OCI-LY7 (cell line): Measurements from ENCODE around the gene SLC50A1. TPM values are rescaled to one million over a fixed set of nuclear protein-coding genes. Genes with fewer than 3 reads are reported as not detected.

ENCODE experiments used
- BruUV-seq: library from RNA; stranded (reverse); fragments of 400-500 nt; replicated peaks from 2 replicates; lab custom pipeline; 2021; lab: Mats Ljungman, UMichigan
- CTCF ChIA-PET: fragments of 300-600 bp; sonication (Branson Sonifier 250); formaldehyde crosslinking; loops from one replicate; lab custom pipeline; 2022; ENCODE audit warnings: antibody characterized with exemption; ENCODE audit not compliant: unreplicated experiment; lab: Charles Lee
- POLR2A ChIA-PET: fragments of 300-600 bp; sonication (Branson Sonifier 250); formaldehyde crosslinking; loops from one replicate; lab custom pipeline; 2022; ENCODE audit warnings: antibody characterized with exemption; lab: Charles Lee
- DNase-seq: peaks from one replicate; pipeline ENCODE4 v3.0.0-alpha.2; 2015; ENCODE audit warnings: low spot score
- H2AFZ ChIP-seq: fragments of 200-600 bp; sonication (generic), shearing (Covaris generic); 2 replicates; pipeline ENCODE4 v1.6.1; 2014; ENCODE audit warnings: mild to moderate bottlenecking, antibody characterized with exemption, low read length, moderate library complexity
- H3K27ac ChIP-seq: fragments of 200-600 bp; sonication (generic); 2 replicates; pipeline ENCODE4 v1.5.1; 2014; ENCODE audit warnings: mixed run types, low read depth, mild to moderate bottlenecking, moderate library complexity, low read length, inconsistent platforms; ENCODE audit not compliant: poor library complexity, severe bottlenecking
- H3K36me3 ChIP-seq: fragments of 200-600 bp; sonication (generic); 2 replicates; pipeline ENCODE4 v1.6.1; 2014; ENCODE audit warnings: mild to moderate bottlenecking, antibody characterized with exemption, low read length, moderate library complexity, mixed read lengths; ENCODE audit not compliant: insufficient read depth
- H3K4me1 ChIP-seq: fragments of 200-600 bp; sonication (generic); 2 replicates; pipeline ENCODE4 v1.5.1; 2014; ENCODE audit warnings: mild to moderate bottlenecking, low read length; ENCODE audit not compliant: insufficient read depth, poor library complexity, severe bottlenecking
- H3K4me2 ChIP-seq: fragments of 200-600 bp; sonication (generic); 2 replicates; pipeline ENCODE4 v1.6.1; 2014; ENCODE audit warnings: mild to moderate bottlenecking, low read length
- H3K4me3 ChIP-seq: fragments of 200-600 bp; sonication (generic); 2 replicates; pipeline ENCODE4 v1.5.1; 2014; ENCODE audit warnings: mild to moderate bottlenecking, low read depth, low read length; ENCODE audit not compliant: poor library complexity, severe bottlenecking
- H3K79me2 ChIP-seq: fragments of 200-600 bp; sonication (generic); 2 replicates; pipeline ENCODE4 v1.6.1; 2016; ENCODE audit warnings: low read depth, mild to moderate bottlenecking, low read length, moderate library complexity, mixed read lengths; ENCODE audit not compliant: insufficient read depth
- H3K9me2 ChIP-seq: fragments of 200-600 bp; sonication (generic); 2 replicates; pipeline ENCODE4 v1.6.1; 2016; ENCODE audit warnings: mild to moderate bottlenecking, low read length, mixed read lengths; ENCODE audit not compliant: insufficient read depth
- H3K9me3 ChIP-seq: fragments of 200-600 bp; sonication (generic); 2 replicates; pipeline ENCODE4 v1.6.1; 2014; ENCODE audit warnings: mild to moderate bottlenecking, mixed run types, low read length, mixed read lengths
- H4K20me1 ChIP-seq: fragments of 200-600 bp; sonication (generic); 2 replicates; pipeline ENCODE4 v1.6.1; 2014; ENCODE audit warnings: mild to moderate bottlenecking, antibody characterized with exemption, low read length, moderate library complexity, mixed read lengths; ENCODE audit not compliant: insufficient read depth
- EZH2phosphoT487 ChIP-seq: fragments of 200-600 bp; sonication (generic); IDR thresholded peaks from 2 replicates; pipeline ENCODE4 v1.6.1; 2018; ENCODE audit warnings: low read depth, borderline replicate concordance, mild to moderate bottlenecking, mixed run types, antibody characterized with exemption, low read length, moderate library complexity, mixed read lengths
- intact Hi-C: fragments of 100-400 bp; cut with micrococcal nuclease; formaldehyde crosslinking; loops from one replicate; pipeline ENCODE4 v1.10.0; 2022; ENCODE audit not compliant: unreplicated experiment
- total RNA-seq, 2 experiments: library from RNA; depleted of rRNA in 1 of 2; stranded (reverse); fragments of >200 nt in 1 of 2; shearing (Covaris generic) in 1 of 2; gene quantifications; 2 replicates each; pipeline ENCODE4 v1.2.3, GENCODE V29; 2014 to 2022
- TF ChIP-seq, protein P1 (sequence below): fragments of 200-600 bp; sonication (generic); conservative IDR thresholded peaks from 2 replicates; pipeline ENCODE4 v1.5.1; 2014; ENCODE audit warnings: mild to moderate bottlenecking, antibody characterized with exemption, low read length, moderate library complexity, mixed read lengths

Gene SLC50A1
- total RNA-seq, 2 experiments from 2014 or later = 12.3 to 46.1 TPM

DNA sequence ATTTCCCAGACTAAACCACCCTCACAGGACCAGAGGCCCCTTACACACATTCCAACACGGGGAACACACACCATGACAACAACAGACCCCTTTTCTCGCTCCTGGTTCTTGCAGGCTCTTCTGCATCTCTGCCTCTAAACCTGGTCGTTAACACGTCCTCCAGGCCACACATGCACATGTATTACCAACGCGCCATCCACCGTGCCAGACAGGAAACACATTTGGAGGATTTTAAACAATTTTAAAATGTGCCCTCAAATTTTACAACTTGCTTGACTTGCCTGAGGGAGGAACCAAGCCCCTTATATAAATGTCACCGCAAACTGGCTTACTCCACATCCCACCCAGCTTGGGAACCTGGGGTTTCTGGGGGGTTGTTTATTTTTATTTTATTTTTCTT, 24.8 kb upstream of the SLC50A1 start:
- TF ChIP-seq, protein P1, sequence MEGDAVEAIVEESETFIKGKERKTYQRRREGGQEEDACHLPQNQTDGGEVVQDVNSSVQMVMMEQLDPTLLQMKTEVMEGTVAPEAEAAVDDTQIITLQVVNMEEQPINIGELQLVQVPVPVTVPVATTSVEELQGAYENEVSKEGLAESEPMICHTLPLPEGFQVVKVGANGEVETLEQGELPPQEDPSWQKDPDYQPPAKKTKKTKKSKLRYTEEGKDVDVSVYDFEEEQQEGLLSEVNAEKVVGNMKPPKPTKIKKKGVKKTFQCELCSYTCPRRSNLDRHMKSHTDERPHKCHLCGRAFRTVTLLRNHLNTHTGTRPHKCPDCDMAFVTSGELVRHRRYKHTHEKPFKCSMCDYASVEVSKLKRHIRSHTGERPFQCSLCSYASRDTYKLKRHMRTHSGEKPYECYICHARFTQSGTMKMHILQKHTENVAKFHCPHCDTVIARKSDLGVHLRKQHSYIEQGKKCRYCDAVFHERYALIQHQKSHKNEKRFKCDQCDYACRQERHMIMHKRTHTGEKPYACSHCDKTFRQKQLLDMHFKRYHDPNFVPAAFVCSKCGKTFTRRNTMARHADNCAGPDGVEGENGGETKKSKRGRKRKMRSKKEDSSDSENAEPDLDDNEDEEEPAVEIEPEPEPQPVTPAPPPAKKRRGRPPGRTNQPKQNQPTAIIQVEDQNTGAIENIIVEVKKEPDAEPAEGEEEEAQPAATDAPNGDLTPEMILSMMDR = no peak
- no peak for TF ChIP-seq EZH2phosphoT487
- Histone ChIP-seq H3K4me2 (no peak overlapping the region), H3K4me3 (no peak overlapping the region), H2AFZ (no peak overlapping the region), H3K36me3 (no peaks in the 10 kb centered on the region), H3K9me3 (no peaks in the 10 kb centered on the region), H4K20me1 (no peaks in the 10 kb centered on the region), H3K9me2 (no peaks in the 10 kb centered on the region), H3K27ac (no peak overlapping the region), H3K79me2 (no peaks in the 10 kb centered on the region), H3K4me1 (peaks cover 11% of the 10 kb centered on the region)
- intact Hi-C loops = no loop called here
- ChIA-PET POLR2A (no interaction called here), CTCF (no interaction called here)
- no TSS peak for BruUV-seq
- no peak for DNase-seq

DNA sequence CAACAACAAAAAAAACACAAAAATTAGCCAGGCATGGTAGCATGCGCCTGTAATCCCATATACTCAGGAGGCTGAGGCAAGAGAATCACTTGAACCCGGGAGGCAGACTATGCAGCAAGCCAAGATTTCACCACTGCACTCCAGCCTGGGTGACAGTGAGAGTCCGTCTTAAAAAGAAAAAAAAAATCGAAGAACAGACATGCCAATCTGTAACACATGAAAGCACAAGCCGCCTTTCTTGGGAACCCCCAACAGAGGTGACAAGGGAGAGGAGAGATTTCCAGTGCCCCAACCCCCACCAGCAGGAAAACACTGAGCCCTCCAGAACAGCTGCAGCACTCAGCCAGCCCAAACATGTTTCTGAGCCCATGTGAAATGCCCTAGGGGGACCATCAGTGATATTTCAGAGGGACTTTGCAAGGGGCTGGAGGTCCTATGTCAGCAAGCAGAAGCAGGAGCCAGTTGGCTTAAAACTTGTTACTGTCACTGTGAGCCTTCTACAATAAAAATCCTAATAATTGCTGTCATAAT, 22.1 kb upstream of the SLC50A1 start:
- Histone ChIP-seq H4K20me1 (no peaks in the 10 kb centered on the region), H2AFZ (no peak overlapping the region), H3K4me1 (peaks cover under 1% of the 10 kb centered on the region), H3K9me2 (no peaks in the 10 kb centered on the region), H3K79me2 (no peaks in the 10 kb centered on the region), H3K9me3 (no peaks in the 10 kb centered on the region), H3K4me2 (no peak overlapping the region), H3K4me3 (no peak overlapping the region), H3K36me3 (no peaks in the 10 kb centered on the region), H3K27ac (no peak overlapping the region)
- BruUV-seq = no TSS peak
- no peak for TF ChIP-seq EZH2phosphoT487
- TF ChIP-seq, protein P1 = no peak
- ChIA-PET POLR2A (no interaction called here), CTCF (no interaction called here)
- DNase-seq = no peak
- intact Hi-C loops = no loop called here

DNA sequence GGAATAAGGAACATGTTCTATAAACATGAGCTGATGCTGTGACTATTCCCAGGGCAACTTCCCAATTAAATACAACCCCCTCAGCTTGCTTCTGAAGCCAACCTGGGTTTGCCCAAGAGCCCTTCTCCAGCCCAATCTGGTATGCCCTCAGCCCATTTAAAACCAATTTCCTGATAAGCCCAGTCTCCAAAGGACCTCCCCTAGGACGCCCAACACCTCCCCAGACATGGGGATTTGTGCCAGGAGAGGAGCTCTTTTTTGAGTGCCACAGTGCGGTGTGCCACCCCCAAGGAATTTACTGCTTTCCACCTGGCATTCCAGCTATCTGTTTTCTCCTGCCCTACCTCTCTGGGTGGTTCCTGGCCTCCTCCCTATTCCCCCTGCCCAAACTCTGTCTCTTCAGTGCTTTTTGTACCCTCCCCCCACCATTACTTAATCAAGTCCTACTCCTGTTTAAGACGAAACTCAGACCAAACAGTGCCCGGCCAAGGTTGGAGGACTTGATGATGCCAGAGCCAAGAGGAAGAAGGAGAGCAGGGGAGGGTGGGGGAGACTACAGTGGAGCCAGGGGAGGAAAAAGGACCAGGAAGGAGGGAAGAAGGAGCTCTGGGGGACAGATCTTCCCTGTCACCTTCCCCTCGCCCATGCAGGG, 19.4 kb upstream of the SLC50A1 start:
- Histone ChIP-seq H2AFZ (no peak overlapping the region), H4K20me1 (no peaks in the 10 kb centered on the region), H3K79me2 (no peaks in the 10 kb centered on the region), H3K4me2 (no peak overlapping the region), H3K9me2 (no peaks in the 10 kb centered on the region), H3K4me3 (no peak overlapping the region), H3K9me3 (no peaks in the 10 kb centered on the region), H3K4me1 (no peaks in the 10 kb centered on the region), H3K27ac (no peak overlapping the region), H3K36me3 (no peaks in the 10 kb centered on the region)
- BruUV-seq = no TSS peak
- intact Hi-C loops = no loop called here
- TF ChIP-seq, protein P1 = no peak
- TF ChIP-seq EZH2phosphoT487 = no peak
- DNase-seq = no peak
- POLR2A ChIA-PET = interaction anchor here (0.5 to 1.0 kb wide), 2 partner anchors 56 to 78 kb away, joined by 3 to 4 read pairs; partner anchors contain the start of gene KRTCAP2
- CTCF ChIA-PET = no interaction called here
